Thyroid gland (tissue), 4 donors: ENCODE data around the gene KHNYN. TPM values are rescaled to one million over a fixed set of nuclear protein-coding genes. Genes with fewer than 3 reads are reported as not detected.

Experiments
- DNase-seq, 2 donors: peaks; one replicate each; pipeline ENCODE4 v3.0.0-alpha.2; 2019
- H3K27ac ChIP-seq, 3 donors: fragments of 200-600 bp; sonication (generic); 1 replicate in 2 of 3; 2 replicates in 1 of 3; pipeline ENCODE4 v1.5.1; 2016 to 2019; ENCODE audit warnings: mild to moderate bottlenecking in 1 of 3, moderate library complexity in 1 of 3
- H3K27me3 ChIP-seq: fragments of 200-600 bp; sonication (generic); one replicate; pipeline ENCODE4 v1.5.1; 2019
- H3K36me3 ChIP-seq, 2 donors: fragments of 200-600 bp; sonication (generic); one replicate each; pipeline ENCODE4 v1.5.1; 2016 to 2019
- H3K4me1 ChIP-seq, 2 donors: fragments of 200-600 bp; sonication (generic); one replicate each; pipeline ENCODE4 v1.5.1; 2017 to 2019
- H3K4me3 ChIP-seq, 3 donors: fragments of 200-600 bp; sonication (generic); replicated peaks in 1 of 3; 1 replicate in 2 of 3; 2 replicates in 1 of 3; pipeline ENCODE4 v1.5.1; 2016; ENCODE audit warnings: mild to moderate bottlenecking in 1 of 3
- H3K9me3 ChIP-seq: fragments of 200-600 bp; sonication (generic); one replicate; pipeline ENCODE4 v1.5.1; 2017
- CTCF ChIP-seq, 6 experiments: fragments of 200-600 bp in 3 of 6; fragments of 450-650 bp in 3 of 6; sonication (generic) in 3 of 6; IDR thresholded peaks; one replicate each; pipeline ENCODE4 v1.5.1; 2016 to 2019; ENCODE audit warnings: antibody characterized with exemption in 6 of 6, mild to moderate bottlenecking in 2 of 6, inconsistent platforms in 1 of 6, moderate library complexity in 1 of 6
- POLR2A ChIP-seq, 2 donors: fragments of 450-650 bp; IDR thresholded peaks; one replicate each; pipeline ENCODE4 v1.6.1; 2017; ENCODE audit warnings: antibody characterized with exemption in 2 of 2, mild to moderate bottlenecking in 2 of 2, moderate library complexity in 1 of 2
- WGBS, 2 donors: methylation state at CpG; one replicate each; pipeline ENCODE4 v1.1.5; 2017; 5-methylcytosine and 5-hydroxymethylcytosine counted together
- intact Hi-C: fragments of 100-400 bp; cut with DNase I; formaldehyde crosslinking; loops from one replicate; pipeline ENCODE4 v1.15.1; 2023
- total RNA-seq, 4 donors: library from RNA; depleted of rRNA; stranded (reverse); fragments of >200 nt; gene quantifications; one replicate each; pipeline ENCODE4 v1.2.3, GENCODE V29; 2016

KHNYN gene
- total RNA-seq, 4 donors from 2014 or later = 46.9 to 75.0 (median 48.3) TPM

- H3K4me3 ChIP-seq = no peak overlapping the region
- WGBS, 2 donors = 73 to 78% methylated on average over 2 to 8 of the region's 8 CpGs
- H3K27me3 ChIP-seq = no peaks in the 10 kb centered on the region
- H3K27ac ChIP-seq = no peak overlapping the region
- H3K36me3 ChIP-seq = peaks cover 0 to under 1% of the 10 kb centered on the region in 2 donors
- H3K4me1 ChIP-seq = peaks cover 24% of the 10 kb centered on the region in 2 donors
- H3K9me3 ChIP-seq = no peaks in the 10 kb centered on the region
- DNase-seq = no peak
- intact Hi-C loops = no loop called here
- no peak for TF ChIP-seq CTCF (IDR thresholded peaks at IDR 0.05)
- no peak for TF ChIP-seq POLR2A (IDR thresholded peaks at IDR 0.05)
Observed at GRCh38 chr14:24426912-24427536, 2.7 kb upstream of the KHNYN start.

- DNase-seq = no peak
- 93 to 96% methylated on average over 10 to 18 of the region's 18 CpGs for WGBS, 2 donors
- Histone ChIP-seq H3K4me1 (peaks cover 28 to 29% of the 10 kb centered on the region in 2 donors), H3K27ac (no peak overlapping the region), H3K27me3 (no peaks in the 10 kb centered on the region), H3K4me3 (no peak overlapping the region), H3K9me3 (no peaks in the 10 kb centered on the region), H3K36me3 (peaks cover 6 to 9% of the 10 kb centered on the region in 2 donors)
- no peak for TF ChIP-seq POLR2A (IDR thresholded peaks at IDR 0.05)
- TF ChIP-seq CTCF (IDR thresholded peaks at IDR 0.05) = no peak
- intact Hi-C loops = no loop called here
Observed at GRCh38 chr14:24427537-24428508, 1.9 kb upstream of the KHNYN start.

GRCh38 chr14:24428628-24429394 is 943 bp upstream of the KHNYN start:
- Histone ChIP-seq H3K27me3 (no peaks in the 10 kb centered on the region), H3K4me3 (peak overlapping the region in 1 of 3 donors; percentile 86), H3K27ac (peak overlapping the region; percentile 81 to 95 (median 91)), H3K4me1 (peaks cover 28 to 29% of the 10 kb centered on the region in 2 donors), H3K36me3 (peaks cover 15 to 16% of the 10 kb centered on the region in 2 donors), H3K9me3 (no peaks in the 10 kb centered on the region)
- intact Hi-C loops = no loop called here
- WGBS, 2 donors = 84 to 87% methylated on average over 12 to 15 of the region's 18 CpGs
- TF ChIP-seq CTCF (IDR thresholded peaks at IDR 0.05) = no peak
- DNase-seq = no peak

- peak overlapping the region; percentile 62 to 86 (median 77) for H3K4me3 ChIP-seq
- TF ChIP-seq POLR2A (IDR thresholded peaks at IDR 0.05) = peak in 1 of 2 donors; percentile 22
- TF ChIP-seq CTCF (IDR thresholded peaks at IDR 0.05) = peak in 1 of 6 experiments; percentile 2
- WGBS, 2 donors = 0 to 2% methylated on average over 4 to 7 of the region's 28 CpGs
- H3K4me1 ChIP-seq = peaks cover 28 to 33% of the 10 kb centered on the region in 2 donors
- intact Hi-C loops = loop anchor here (2.0 to 10.0 kb wide), 3 partner anchors 63 to 195 kb away; partner anchors contain the start of genes GMPR2 and NEDD8
- peaks cover 21% of the 10 kb centered on the region in 2 donors for H3K36me3 ChIP-seq
- H3K27me3 ChIP-seq = no peaks in the 10 kb centered on the region
- peak overlapping the region; percentile 81 to 95 (median 91) for H3K27ac ChIP-seq
- peak; percentile 78 to 79 for DNase-seq
- no peaks in the 10 kb centered on the region for H3K9me3 ChIP-seq
Observed at GRCh38 chr14:24430143-24430681, 458 bp downstream of the KHNYN start.
